Measurements from ENCODE around the gene INHA.

- TF ChIP-seq EP300 (IDR thresholded peaks at IDR 0.05) (no peak), POLR2A (IDR thresholded peaks at IDR 0.05) (no peak), CTCF (IDR thresholded peaks at IDR 0.05) (no peak)
Observed at GRCh38 chr2:219578811-219579613, 6.9 kb downstream of the INHA start.
